GM12874 (cell line): ENCODE results near the gene SUMO3.

Source experiments
- CTCF ChIP-seq: IDR thresholded peaks from 2 replicates; pipeline ENCODE4 v1.5.1; 2011; ENCODE audit warnings: low read depth, mild to moderate bottlenecking, control low read depth, low read length, moderate library complexity; ENCODE audit not compliant: insufficient read depth

Gene SUMO3

GRCh38 chr21:44813727-44814126, 4.1 kb downstream of the SUMO3 start:
- TF ChIP-seq CTCF = no peak

- TF ChIP-seq CTCF = no peak
Observed at GRCh38 chr21:44813149-44813548, 4.7 kb downstream of the SUMO3 start.

DNA sequence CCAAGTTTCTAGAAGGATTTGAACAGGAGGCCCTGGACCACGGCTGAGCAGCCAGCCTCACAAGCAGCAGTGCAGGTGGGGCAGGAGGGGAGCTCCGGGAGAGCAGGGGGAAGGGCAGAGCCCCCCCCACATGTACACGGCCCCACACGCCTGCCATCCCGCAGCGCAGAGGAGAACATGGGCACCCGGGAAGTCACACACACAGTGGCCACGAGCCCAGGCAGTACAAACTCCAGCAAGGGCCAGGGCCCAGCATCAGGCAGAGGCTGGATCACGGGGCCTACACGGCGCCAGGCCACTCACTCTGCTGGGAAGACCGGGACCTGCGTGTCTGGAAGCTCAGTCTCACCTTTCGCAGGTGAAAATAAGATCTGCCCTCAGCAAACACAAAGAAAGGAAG, 5.2 kb downstream of the SUMO3 start:
- TF ChIP-seq CTCF = no peak

GRCh38 chr21:44810779-44811178, 7.1 kb downstream of the SUMO3 start:
- TF ChIP-seq CTCF = no peak

- TF ChIP-seq CTCF = no peak
Observed at GRCh38 chr21:44805859-44806258, 12.0 kb downstream of the SUMO3 start.

DNA sequence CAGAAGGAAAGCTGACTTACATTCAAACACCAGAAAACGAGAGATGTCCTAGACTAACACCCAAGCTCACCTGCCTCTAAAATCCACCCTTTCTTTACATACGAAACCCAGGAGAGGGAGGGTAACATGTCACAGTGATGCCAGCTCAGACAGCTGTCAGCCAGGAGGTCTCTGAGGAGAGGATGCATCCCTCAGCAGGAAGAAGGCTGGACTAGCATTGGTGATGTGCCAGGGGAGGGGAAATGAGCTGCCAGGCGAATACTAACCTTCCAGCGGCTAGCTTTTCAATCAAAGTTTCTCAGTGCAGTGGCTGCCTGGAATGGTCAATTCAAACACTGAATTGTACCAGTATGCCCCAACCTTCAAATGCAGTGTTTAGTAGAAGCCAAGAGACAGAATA, 12.6 kb downstream of the SUMO3 start:
- no peak for TF ChIP-seq CTCF

GRCh38 chr21:44804762-44805161, 13.1 kb downstream of the SUMO3 start:
- no peak for TF ChIP-seq CTCF

- no peak for TF ChIP-seq CTCF
Observed at GRCh38 chr21:44803651-44804050, 14.2 kb downstream of the SUMO3 start.
